Colonic mucosa (tissue), 4 donors: ENCODE results near the gene FOXJ2. TPM values are rescaled to one million over a fixed set of nuclear protein-coding genes. Genes with fewer than 3 reads are reported as not detected.

ENCODE experiments used
- DNase-seq: peaks from one replicate; pipeline ENCODE4 v3.0.0-alpha.2; 2020
- H3K27ac ChIP-seq: fragments of 200-600 bp; one replicate; pipeline ENCODE4 v1.8.0; 2021
- H3K27me3 ChIP-seq: fragments of 200-600 bp; one replicate; pipeline ENCODE4 v1.8.0; 2021
- H3K36me3 ChIP-seq: fragments of 200-600 bp; one replicate; pipeline ENCODE4 v1.8.0; 2021
- H3K4me1 ChIP-seq: fragments of 200-600 bp; one replicate; pipeline ENCODE4 v1.8.0; 2021; ENCODE audit warnings: mild to moderate bottlenecking
- H3K4me3 ChIP-seq: fragments of 200-600 bp; one replicate; pipeline ENCODE4 v1.8.0; 2021
- H3K9ac ChIP-seq, 2 donors: one replicate each; pipeline ENCODE4 v1.7.0; 2013; ENCODE audit warnings: control low read depth in 2 of 2, low read depth in 2 of 2, low read length in 2 of 2
- H3K9me3 ChIP-seq: fragments of 200-600 bp; one replicate; pipeline ENCODE4 v1.8.0; 2021
- CTCF ChIP-seq: fragments of 200-600 bp; IDR thresholded peaks from one replicate; pipeline ENCODE4 v1.8.0; 2022; ENCODE audit warnings: antibody characterized with exemption, mild to moderate bottlenecking
- intact Hi-C: fragments of 100-400 bp; cut with DNase I; formaldehyde crosslinking; loops from one replicate; pipeline ENCODE4 v1.14.1; 2022
- total RNA-seq, 2 donors: library from RNA; stranded (reverse); fragmentation: NEBNext Ultra II Directional in 1 of 2; extraction: Animal tissue kit (Norgen Biotek cat#: 25700) in 1 of 2; gene quantifications; one replicate each; pipeline ENCODE4 v1.2.1, GENCODE V29; 2021
- donor health status: healthy.
- donor health status: DM: no; HTN: no; CAD: no.
- donor health status: DM: no; HTN: no; CAD: no.

FOXJ2 gene
- total RNA-seq, 2 donors from 2014 or later, result 10.7 to 14.9 TPM

GRCh38 chr12:8076366-8076765, 43.9 kb downstream of the FOXJ2 start:
- no peaks in the 10 kb centered on the region for H3K4me1 ChIP-seq

GRCh38 chr12:8077207-8077606, 44.7 kb downstream of the FOXJ2 start:
- TF ChIP-seq CTCF, result no peak
- intact Hi-C loops, result no loop called here
- no peaks in the 10 kb centered on the region for H3K9me3 ChIP-seq
- H3K27me3 ChIP-seq, result no peaks in the 10 kb centered on the region
- H3K27ac ChIP-seq, result no peak overlapping the region
- no peak overlapping the region for H3K4me3 ChIP-seq
- H3K36me3 ChIP-seq, result no peaks in the 10 kb centered on the region
- DNase-seq, result no peak
- no peaks in the 10 kb centered on the region for H3K4me1 ChIP-seq
- no peak overlapping the region for H3K9ac ChIP-seq

More at GRCh38 chr12:8076366-8076765, 43.9 kb downstream of the FOXJ2 start:
- no peak for DNase-seq
- Histone ChIP-seq H3K27ac (no peak overlapping the region), H3K9me3 (no peaks in the 10 kb centered on the region), H3K36me3 (no peaks in the 10 kb centered on the region), H3K4me3 (no peak overlapping the region), H3K27me3 (no peaks in the 10 kb centered on the region), H3K9ac (no peak overlapping the region)
- intact Hi-C loops, result no loop called here
- TF ChIP-seq CTCF, result no peak

- Histone ChIP-seq H3K4me3 (no peak overlapping the region), H3K27me3 (no peaks in the 10 kb centered on the region), H3K9me3 (no peaks in the 10 kb centered on the region), H3K27ac (no peak overlapping the region), H3K36me3 (no peaks in the 10 kb centered on the region), H3K9ac (no peak overlapping the region), H3K4me1 (peaks cover 5% of the 10 kb centered on the region)
- intact Hi-C loops, result no loop called here
- no peak for DNase-seq
- peak; percentile 21 for TF ChIP-seq CTCF
Measured at GRCh38 chr12:8078398-8078797, 45.9 kb downstream of the FOXJ2 start.

- no peak overlapping the region for H3K4me3 ChIP-seq
- no peaks in the 10 kb centered on the region for H3K27me3 ChIP-seq
- H3K9me3 ChIP-seq, result no peaks in the 10 kb centered on the region
- TF ChIP-seq CTCF, result no peak
- H3K4me1 ChIP-seq, result peaks cover 6% of the 10 kb centered on the region
- H3K27ac ChIP-seq, result no peak overlapping the region
- H3K9ac ChIP-seq, result no peak overlapping the region
- intact Hi-C loops, result no loop called here
- no peak for DNase-seq
- no peaks in the 10 kb centered on the region for H3K36me3 ChIP-seq
Measured at GRCh38 chr12:8078916-8079315, 46.4 kb downstream of the FOXJ2 start.

GRCh38 chr12:8080120-8080519, 47.6 kb downstream of the FOXJ2 start:
- Histone ChIP-seq H3K9ac (no peak overlapping the region), H3K4me3 (no peak overlapping the region), H3K27me3 (no peaks in the 10 kb centered on the region), H3K4me1 (peaks cover 6% of the 10 kb centered on the region), H3K27ac (no peak overlapping the region), H3K36me3 (no peaks in the 10 kb centered on the region), H3K9me3 (no peaks in the 10 kb centered on the region)
- no peak for TF ChIP-seq CTCF
- intact Hi-C loops, result loop anchor here (5.0 kb wide), 1 partner anchor 43 kb away; no protein-coding TSS in a partner anchor
- DNase-seq, result no peak
